SK-N-SH (cell line): ENCODE data around the gene CADPS2. TPM values are rescaled to one million over a fixed set of nuclear protein-coding genes. Genes with fewer than 3 reads are reported as not detected.

Experiments
- CTCF ChIA-PET: fragments of 300-600, 350-600 bp; formaldehyde crosslinking; extraction: SDS; loops from one replicate; lab custom pipeline; 2021; lab: Yijun Ruan, JAX
- POLR2A ChIA-PET: fragments of 350-600 bp; sonication (Branson Sonifier 250); formaldehyde crosslinking; extraction: SDS; loops from one replicate; lab custom pipeline; 2020; ENCODE audit warnings: antibody characterized with exemption, inconsistent platforms; lab: Yijun Ruan, JAX
- DNase-seq: peaks from one replicate; pipeline ENCODE4 v3.0.0; 2012
- H2AFZ ChIP-seq: fragments of 200-600 bp; sonication (generic); 2 replicates; pipeline ENCODE4 v1.8.1; 2016; ENCODE audit warnings: antibody characterized with exemption, mild to moderate bottlenecking, low read depth
- H3F3A ChIP-seq: fragments of 200-600 bp; sonication (generic); replicated peaks from 2 replicates; pipeline ENCODE3; 2016; ENCODE audit warnings: antibody characterized with exemption, mild to moderate bottlenecking; ENCODE audit not compliant: insufficient read depth
- H3K27ac ChIP-seq, 2 experiments: fragments of 200-500 bp in 1 of 2; fragments of 200-600 bp in 1 of 2; sonication (Bioruptor generic) in 1 of 2; sonication (generic), shearing (Covaris generic) in 1 of 2; 2 replicates each; pipeline versions ENCODE4 v1.5.1 to v1.6.1; 2014 to 2016; ENCODE audit warnings: low read depth in 2 of 2, inconsistent platforms in 1 of 2, low read length in 1 of 2, mild to moderate bottlenecking in 1 of 2, mixed read lengths in 1 of 2
- H3K27me3 ChIP-seq: fragments of 200-600 bp; sonication (generic), shearing (Covaris generic); 2 replicates; pipeline ENCODE4 v1.6.1; 2016; ENCODE audit warnings: mixed run types; ENCODE audit not compliant: insufficient read depth
- H3K36me3 ChIP-seq, 2 experiments: fragments of 200-500 bp in 1 of 2; fragments of 200-600 bp in 1 of 2; sonication (Bioruptor generic) in 1 of 2; sonication (generic) in 1 of 2; replicated peaks in 1 of 2; 2 replicates each; pipeline versions ENCODE3 to v1.5.1; 2014 to 2016; ENCODE audit warnings: low read length in 1 of 2, mild to moderate bottlenecking in 1 of 2; ENCODE audit not compliant: insufficient read depth in 2 of 2, control insufficient read depth in 1 of 2
- H3K4me1 ChIP-seq, 2 experiments: fragments of 200-500 bp in 1 of 2; fragments of 200-600 bp in 1 of 2; sonication (Bioruptor generic) in 1 of 2; sonication (generic), shearing (Covaris generic) in 1 of 2; 2 replicates each; pipeline versions ENCODE4 v1.5.1 to v1.6.1; 2014 to 2016; ENCODE audit warnings: low read depth in 1 of 2, low read length in 1 of 2, mixed run types in 1 of 2; ENCODE audit not compliant: insufficient read depth in 2 of 2, control insufficient read depth in 1 of 2
- H3K4me2 ChIP-seq: fragments of 200-600 bp; sonication (generic), shearing (Covaris generic); 2 replicates; pipeline ENCODE4 v1.6.1; 2017; ENCODE audit warnings: mixed run types
- H3K4me3 ChIP-seq, 2 experiments: fragments of 200-500 bp in 1 of 2; fragments of 200-600 bp in 1 of 2; sonication (Bioruptor generic) in 1 of 2; sonication (generic), shearing (Covaris generic) in 1 of 2; 2 replicates each; pipeline versions ENCODE4 v1.5.1 to v1.8.1; 2014 to 2016; ENCODE audit warnings: low read depth in 2 of 2, inconsistent platforms in 1 of 2, low read length in 1 of 2, mild to moderate bottlenecking in 1 of 2, mixed read lengths in 1 of 2, moderate library complexity in 1 of 2
- H3K79me2 ChIP-seq: fragments of 200-600 bp; sonication (generic); 2 replicates; pipeline ENCODE4 v1.8.1; 2017; ENCODE audit warnings: mild to moderate bottlenecking; ENCODE audit not compliant: insufficient read depth
- H3K9ac ChIP-seq: fragments of 200-600 bp; sonication (generic); 2 replicates; pipeline ENCODE4 v1.6.1; 2017; ENCODE audit warnings: mixed run types
- H3K9me2 ChIP-seq: fragments of 200-600 bp; sonication (generic); 2 replicates; pipeline ENCODE4 v1.6.1; 2017; ENCODE audit warnings: mixed run types
- H3K9me3 ChIP-seq: fragments of 200-600 bp; sonication (generic); 2 replicates; pipeline ENCODE4 v1.6.1; 2017; ENCODE audit warnings: mixed run types, mild to moderate bottlenecking, moderate library complexity
- H4K20me1 ChIP-seq: fragments of 200-600 bp; sonication (generic); 2 replicates; pipeline ENCODE4 v1.6.1; 2017; ENCODE audit warnings: mild to moderate bottlenecking, mixed run types; ENCODE audit not compliant: insufficient read depth
- CHD2 ChIP-seq: fragments of 150-350 bp; IDR thresholded peaks from 2 replicates; pipeline ENCODE4 v1.6.1; 2018; ENCODE audit warnings: low read length; ENCODE audit not compliant: partially characterized antibody
- EP300 ChIP-seq, 2 experiments: IDR thresholded peaks; 2 replicates each; pipeline versions ENCODE4 v1.4.0 to v1.6.1; 2012; ENCODE audit warnings: borderline replicate concordance in 1 of 2, low read depth in 1 of 2, low read length in 1 of 2
- FOXJ3 ChIP-seq: sonication (generic); formaldehyde crosslinking; IDR thresholded peaks from 2 replicates; pipeline ENCODE4 v1.5.1; 2020; ENCODE audit warnings: mild to moderate bottlenecking, missing genetic modification reagents
- GABPA ChIP-seq: IDR thresholded peaks from 2 replicates; pipeline ENCODE4 v1.4.0; 2012; ENCODE audit warnings: low read depth, mild to moderate bottlenecking
- MEF2A ChIP-seq: IDR thresholded peaks from 2 replicates; pipeline ENCODE4 v1.4.0; 2012; ENCODE audit warnings: low read depth, borderline replicate concordance
- NFIC ChIP-seq: IDR thresholded peaks from 2 replicates; pipeline ENCODE4 v1.4.0; 2012; ENCODE audit warnings: borderline replicate concordance
- NRF1 ChIP-seq: IDR thresholded peaks from 2 replicates; pipeline ENCODE4 v1.6.1; 2012; ENCODE audit warnings: low read depth, mild to moderate bottlenecking, low read length
- RAD21 ChIP-seq: IDR thresholded peaks from 2 replicates; pipeline ENCODE4 v1.6.1; 2012; ENCODE audit warnings: mild to moderate bottlenecking, low read length
- RFX5 ChIP-seq: IDR thresholded peaks from 2 replicates; pipeline ENCODE4 v1.6.1; 2012; ENCODE audit warnings: mild to moderate bottlenecking, improper control_type of control experiment, low read length
- RXRA ChIP-seq: IDR thresholded peaks from 2 replicates; pipeline ENCODE4 v1.4.0; 2012; ENCODE audit warnings: low read depth, mild to moderate bottlenecking, borderline replicate concordance
- SIN3A ChIP-seq: IDR thresholded peaks from 2 replicates; pipeline ENCODE4 v1.6.1; 2012; ENCODE audit warnings: low read depth, mild to moderate bottlenecking, low read length, moderate library complexity, borderline replicate concordance
- SMC3 ChIP-seq: IDR thresholded peaks from 2 replicates; pipeline ENCODE4 v1.6.1; 2012; ENCODE audit warnings: low read depth, low read length, improper control_type of control experiment
- TCF12 ChIP-seq: IDR thresholded peaks from 2 replicates; pipeline ENCODE4 v1.4.0; 2012
- TEAD4 ChIP-seq: IDR thresholded peaks from 2 replicates; pipeline ENCODE4 v1.4.0; 2012; ENCODE audit warnings: mild to moderate bottlenecking, borderline replicate concordance; ENCODE audit not compliant: insufficient read depth
- YY1 ChIP-seq: IDR thresholded peaks from 2 replicates; pipeline ENCODE4 v1.4.0; 2012; ENCODE audit warnings: low read depth, mild to moderate bottlenecking
- WGBS: methylation state at CpG from one replicate; pipeline ENCODE4 v1.1.6; 2017; ENCODE audit warnings: low lambda C conversion rate; 5-methylcytosine and 5-hydroxymethylcytosine counted together
- polyA plus RNA-seq, 3 experiments: library from polyadenylated mRNA; depleted of rRNA; stranded (reverse); fragments of >200 nt; gene quantifications; 2 replicates each; pipeline ENCODE4 v1.2.3, GENCODE V29; 2012
- TF ChIP-seq, protein P1 (sequence below): fragments of 150-350 bp; IDR thresholded peaks from 2 replicates; pipeline ENCODE4 v1.6.1; 2016; ENCODE audit warnings: mild to moderate bottlenecking, low read depth, low read length
- TF ChIP-seq, protein P2 (sequence below): IDR thresholded peaks from 2 replicates; pipeline ENCODE4 v1.6.1; 2012; ENCODE audit warnings: mild to moderate bottlenecking, low read depth, low read length, moderate library complexity
- TF ChIP-seq, protein P3 (sequence below): fragments of 200-600 bp; sonication (generic); IDR thresholded peaks from 2 replicates; pipeline ENCODE4 v1.6.1; 2017; ENCODE audit warnings: antibody characterized with exemption, mild to moderate bottlenecking, moderate library complexity

CADPS2 gene
- polyA plus RNA-seq, 1 of the 3 experiments (the other 2 are of a cell fraction): 0.05 TPM

DNA sequence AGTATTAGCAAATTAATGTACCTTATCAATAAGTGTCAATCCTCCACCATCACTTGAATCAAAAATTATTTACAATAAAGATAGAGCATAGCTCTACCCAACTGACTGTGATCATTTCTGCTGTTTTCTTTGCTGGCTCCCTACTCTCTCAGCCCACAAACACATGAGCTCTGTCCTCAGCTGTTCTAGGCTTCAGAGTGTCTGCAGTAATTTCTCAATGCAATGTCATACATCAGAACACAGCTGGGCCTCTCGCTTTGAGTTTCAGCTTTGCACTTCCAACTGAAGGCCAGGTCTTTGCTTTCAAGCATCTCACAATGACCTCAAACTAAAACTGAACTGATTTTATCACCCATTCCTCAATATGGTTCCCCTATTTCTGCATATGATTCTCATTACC lies 243.0 kb downstream of the CADPS2 start:
- Histone ChIP-seq H3K4me3 (no peak overlapping the region), H3K27me3 (no peaks in the 10 kb centered on the region), H4K20me1 (no peaks in the 10 kb centered on the region), H3K9ac (no peak overlapping the region), H3K36me3 (no peaks in the 10 kb centered on the region), H3K4me1 (no peaks in the 10 kb centered on the region), H3F3A (no peaks in the 10 kb centered on the region), H3K4me2 (no peak overlapping the region), H3K79me2 (no peaks in the 10 kb centered on the region), H2AFZ (no peak overlapping the region), H3K9me2 (no peaks in the 10 kb centered on the region), H3K9me3 (no peaks in the 10 kb centered on the region), H3K27ac (no peak overlapping the region)
- ChIA-PET POLR2A (no interaction called here), CTCF (no interaction called here)
- TF ChIP-seq, protein P1, sequence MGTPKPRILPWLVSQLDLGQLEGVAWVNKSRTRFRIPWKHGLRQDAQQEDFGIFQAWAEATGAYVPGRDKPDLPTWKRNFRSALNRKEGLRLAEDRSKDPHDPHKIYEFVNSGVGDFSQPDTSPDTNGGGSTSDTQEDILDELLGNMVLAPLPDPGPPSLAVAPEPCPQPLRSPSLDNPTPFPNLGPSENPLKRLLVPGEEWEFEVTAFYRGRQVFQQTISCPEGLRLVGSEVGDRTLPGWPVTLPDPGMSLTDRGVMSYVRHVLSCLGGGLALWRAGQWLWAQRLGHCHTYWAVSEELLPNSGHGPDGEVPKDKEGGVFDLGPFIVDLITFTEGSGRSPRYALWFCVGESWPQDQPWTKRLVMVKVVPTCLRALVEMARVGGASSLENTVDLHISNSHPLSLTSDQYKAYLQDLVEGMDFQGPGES: no peak
- TF ChIP-seq RAD21: no peak
- TF ChIP-seq NFIC: no peak
- TF ChIP-seq CHD2: no peak
- no peak for TF ChIP-seq EP300 (IDR thresholded peaks at IDR 0.05; ENCODE audit: borderline replicate concordance in 1 of 2, low read depth in 1 of 2, low read length in 1 of 2)
- TF ChIP-seq TCF12: no peak
- no peak for TF ChIP-seq NRF1
- no peak for TF ChIP-seq MEF2A
- WGBS: 0% methylated on average over 1 of the region's 1 CpG
- DNase-seq: no peak

DNA sequence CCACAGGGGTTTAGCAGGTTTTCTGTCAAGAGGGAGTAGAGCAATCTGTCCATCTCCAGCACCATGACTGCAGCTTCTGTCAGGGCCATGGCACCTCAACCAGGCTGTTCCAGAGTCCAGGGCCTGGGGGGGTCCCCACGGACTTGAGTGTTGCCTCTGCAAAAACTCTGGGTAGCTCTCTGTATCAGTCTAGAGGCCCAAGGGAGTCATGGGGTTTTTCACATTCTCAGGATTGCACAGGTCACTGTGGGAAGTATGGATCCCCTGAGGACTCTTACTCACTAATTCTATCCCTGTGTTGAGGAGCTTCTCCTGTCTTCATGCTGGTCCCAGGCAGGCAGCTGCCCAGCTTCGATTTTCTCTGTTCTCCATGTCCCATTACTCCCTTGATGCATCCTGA lies 247.8 kb downstream of the CADPS2 start:
- TF ChIP-seq, protein P2, sequence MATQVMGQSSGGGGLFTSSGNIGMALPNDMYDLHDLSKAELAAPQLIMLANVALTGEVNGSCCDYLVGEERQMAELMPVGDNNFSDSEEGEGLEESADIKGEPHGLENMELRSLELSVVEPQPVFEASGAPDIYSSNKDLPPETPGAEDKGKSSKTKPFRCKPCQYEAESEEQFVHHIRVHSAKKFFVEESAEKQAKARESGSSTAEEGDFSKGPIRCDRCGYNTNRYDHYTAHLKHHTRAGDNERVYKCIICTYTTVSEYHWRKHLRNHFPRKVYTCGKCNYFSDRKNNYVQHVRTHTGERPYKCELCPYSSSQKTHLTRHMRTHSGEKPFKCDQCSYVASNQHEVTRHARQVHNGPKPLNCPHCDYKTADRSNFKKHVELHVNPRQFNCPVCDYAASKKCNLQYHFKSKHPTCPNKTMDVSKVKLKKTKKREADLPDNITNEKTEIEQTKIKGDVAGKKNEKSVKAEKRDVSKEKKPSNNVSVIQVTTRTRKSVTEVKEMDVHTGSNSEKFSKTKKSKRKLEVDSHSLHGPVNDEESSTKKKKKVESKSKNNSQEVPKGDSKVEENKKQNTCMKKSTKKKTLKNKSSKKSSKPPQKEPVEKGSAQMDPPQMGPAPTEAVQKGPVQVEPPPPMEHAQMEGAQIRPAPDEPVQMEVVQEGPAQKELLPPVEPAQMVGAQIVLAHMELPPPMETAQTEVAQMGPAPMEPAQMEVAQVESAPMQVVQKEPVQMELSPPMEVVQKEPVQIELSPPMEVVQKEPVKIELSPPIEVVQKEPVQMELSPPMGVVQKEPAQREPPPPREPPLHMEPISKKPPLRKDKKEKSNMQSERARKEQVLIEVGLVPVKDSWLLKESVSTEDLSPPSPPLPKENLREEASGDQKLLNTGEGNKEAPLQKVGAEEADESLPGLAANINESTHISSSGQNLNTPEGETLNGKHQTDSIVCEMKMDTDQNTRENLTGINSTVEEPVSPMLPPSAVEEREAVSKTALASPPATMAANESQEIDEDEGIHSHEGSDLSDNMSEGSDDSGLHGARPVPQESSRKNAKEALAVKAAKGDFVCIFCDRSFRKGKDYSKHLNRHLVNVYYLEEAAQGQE: no peak
- TF ChIP-seq GABPA (no peak), FOXJ3 (CRISPR knock-in tag) (no peak), TEAD4 (no peak), NRF1 (no peak), RXRA (no peak), NFIC (no peak), SIN3A (no peak), YY1 (no peak), SMC3 (no peak), RFX5 (no peak)
- TF ChIP-seq, protein P3, sequence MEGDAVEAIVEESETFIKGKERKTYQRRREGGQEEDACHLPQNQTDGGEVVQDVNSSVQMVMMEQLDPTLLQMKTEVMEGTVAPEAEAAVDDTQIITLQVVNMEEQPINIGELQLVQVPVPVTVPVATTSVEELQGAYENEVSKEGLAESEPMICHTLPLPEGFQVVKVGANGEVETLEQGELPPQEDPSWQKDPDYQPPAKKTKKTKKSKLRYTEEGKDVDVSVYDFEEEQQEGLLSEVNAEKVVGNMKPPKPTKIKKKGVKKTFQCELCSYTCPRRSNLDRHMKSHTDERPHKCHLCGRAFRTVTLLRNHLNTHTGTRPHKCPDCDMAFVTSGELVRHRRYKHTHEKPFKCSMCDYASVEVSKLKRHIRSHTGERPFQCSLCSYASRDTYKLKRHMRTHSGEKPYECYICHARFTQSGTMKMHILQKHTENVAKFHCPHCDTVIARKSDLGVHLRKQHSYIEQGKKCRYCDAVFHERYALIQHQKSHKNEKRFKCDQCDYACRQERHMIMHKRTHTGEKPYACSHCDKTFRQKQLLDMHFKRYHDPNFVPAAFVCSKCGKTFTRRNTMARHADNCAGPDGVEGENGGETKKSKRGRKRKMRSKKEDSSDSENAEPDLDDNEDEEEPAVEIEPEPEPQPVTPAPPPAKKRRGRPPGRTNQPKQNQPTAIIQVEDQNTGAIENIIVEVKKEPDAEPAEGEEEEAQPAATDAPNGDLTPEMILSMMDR: no peak
- TF ChIP-seq, all 33 proteins: peak for 0
- Histone ChIP-seq H2AFZ (no peak overlapping the region), H4K20me1 (no peaks in the 10 kb centered on the region), H3K9ac (no peak overlapping the region), H3F3A (no peaks in the 10 kb centered on the region), H3K9me3 (no peaks in the 10 kb centered on the region), H3K4me3 (no peak overlapping the region), H3K36me3 (no peaks in the 10 kb centered on the region), H3K4me2 (no peak overlapping the region), H3K9me2 (no peaks in the 10 kb centered on the region), H3K79me2 (no peaks in the 10 kb centered on the region), H3K4me1 (no peaks in the 10 kb centered on the region), H3K27ac (no peak overlapping the region), H3K27me3 (no peaks in the 10 kb centered on the region)
- 0% methylated on average over 2 of the region's 2 CpGs for WGBS
- no peak for DNase-seq
- ChIA-PET POLR2A (no interaction called here), CTCF (no interaction called here)
